SK-N-SH (cell line): ENCODE data around the gene PLEKHH1. TPM values are rescaled to one million over a fixed set of nuclear protein-coding genes. Genes with fewer than 3 reads are reported as not detected.

Experiments used
- CTCF ChIA-PET: fragments of 300-600, 350-600 bp; formaldehyde crosslinking; extraction: SDS; loops from one replicate; lab custom pipeline; 2021; lab: Yijun Ruan, JAX
- POLR2A ChIA-PET: fragments of 350-600 bp; sonication (Branson Sonifier 250); formaldehyde crosslinking; extraction: SDS; loops from one replicate; lab custom pipeline; 2020; ENCODE audit warnings: antibody characterized with exemption, inconsistent platforms; lab: Yijun Ruan, JAX
- DNase-seq: peaks from one replicate; pipeline ENCODE4 v3.0.0; 2012
- H2AFZ ChIP-seq: fragments of 200-600 bp; sonication (generic); 2 replicates; pipeline ENCODE4 v1.8.1; 2016; ENCODE audit warnings: antibody characterized with exemption, mild to moderate bottlenecking, low read depth
- H3F3A ChIP-seq: fragments of 200-600 bp; sonication (generic); replicated peaks from 2 replicates; pipeline ENCODE3; 2016; ENCODE audit warnings: antibody characterized with exemption, mild to moderate bottlenecking; ENCODE audit not compliant: insufficient read depth
- H3K27ac ChIP-seq, 2 experiments: fragments of 200-500 bp in 1 of 2; fragments of 200-600 bp in 1 of 2; sonication (Bioruptor generic) in 1 of 2; sonication (generic), shearing (Covaris generic) in 1 of 2; 2 replicates each; pipeline versions ENCODE4 v1.5.1 to v1.6.1; 2014 to 2016; ENCODE audit warnings: low read depth in 2 of 2, inconsistent platforms in 1 of 2, low read length in 1 of 2, mild to moderate bottlenecking in 1 of 2, mixed read lengths in 1 of 2
- H3K27me3 ChIP-seq: fragments of 200-600 bp; sonication (generic), shearing (Covaris generic); 2 replicates; pipeline ENCODE4 v1.6.1; 2016; ENCODE audit warnings: mixed run types; ENCODE audit not compliant: insufficient read depth
- H3K36me3 ChIP-seq, 2 experiments: fragments of 200-500 bp in 1 of 2; fragments of 200-600 bp in 1 of 2; sonication (Bioruptor generic) in 1 of 2; sonication (generic) in 1 of 2; replicated peaks in 1 of 2; 2 replicates each; pipeline versions ENCODE3 to v1.5.1; 2014 to 2016; ENCODE audit warnings: low read length in 1 of 2, mild to moderate bottlenecking in 1 of 2; ENCODE audit not compliant: insufficient read depth in 2 of 2, control insufficient read depth in 1 of 2
- H3K4me1 ChIP-seq, 2 experiments: fragments of 200-500 bp in 1 of 2; fragments of 200-600 bp in 1 of 2; sonication (Bioruptor generic) in 1 of 2; sonication (generic), shearing (Covaris generic) in 1 of 2; 2 replicates each; pipeline versions ENCODE4 v1.5.1 to v1.6.1; 2014 to 2016; ENCODE audit warnings: low read depth in 1 of 2, low read length in 1 of 2, mixed run types in 1 of 2; ENCODE audit not compliant: insufficient read depth in 2 of 2, control insufficient read depth in 1 of 2
- H3K4me2 ChIP-seq: fragments of 200-600 bp; sonication (generic), shearing (Covaris generic); 2 replicates; pipeline ENCODE4 v1.6.1; 2017; ENCODE audit warnings: mixed run types
- H3K4me3 ChIP-seq, 2 experiments: fragments of 200-500 bp in 1 of 2; fragments of 200-600 bp in 1 of 2; sonication (Bioruptor generic) in 1 of 2; sonication (generic), shearing (Covaris generic) in 1 of 2; 2 replicates each; pipeline versions ENCODE4 v1.5.1 to v1.8.1; 2014 to 2016; ENCODE audit warnings: low read depth in 2 of 2, inconsistent platforms in 1 of 2, low read length in 1 of 2, mild to moderate bottlenecking in 1 of 2, mixed read lengths in 1 of 2, moderate library complexity in 1 of 2
- H3K79me2 ChIP-seq: fragments of 200-600 bp; sonication (generic); 2 replicates; pipeline ENCODE4 v1.8.1; 2017; ENCODE audit warnings: mild to moderate bottlenecking; ENCODE audit not compliant: insufficient read depth
- H3K9ac ChIP-seq: fragments of 200-600 bp; sonication (generic); 2 replicates; pipeline ENCODE4 v1.6.1; 2017; ENCODE audit warnings: mixed run types
- H3K9me2 ChIP-seq: fragments of 200-600 bp; sonication (generic); 2 replicates; pipeline ENCODE4 v1.6.1; 2017; ENCODE audit warnings: mixed run types
- H3K9me3 ChIP-seq: fragments of 200-600 bp; sonication (generic); 2 replicates; pipeline ENCODE4 v1.6.1; 2017; ENCODE audit warnings: mixed run types, mild to moderate bottlenecking, moderate library complexity
- H4K20me1 ChIP-seq: fragments of 200-600 bp; sonication (generic); 2 replicates; pipeline ENCODE4 v1.6.1; 2017; ENCODE audit warnings: mild to moderate bottlenecking, mixed run types; ENCODE audit not compliant: insufficient read depth
- EP300 ChIP-seq, 2 experiments: IDR thresholded peaks; 2 replicates each; pipeline versions ENCODE4 v1.4.0 to v1.6.1; 2012; ENCODE audit warnings: borderline replicate concordance in 1 of 2, low read depth in 1 of 2, low read length in 1 of 2
- EZH2phosphoT487 ChIP-seq: fragments of 200-600 bp; sonication (generic); IDR thresholded peaks from 2 replicates; pipeline ENCODE4 v1.6.1; 2017; ENCODE audit warnings: low read depth, mixed run types, mild to moderate bottlenecking, antibody characterized with exemption, moderate library complexity, borderline replicate concordance
- JUND ChIP-seq: IDR thresholded peaks from 2 replicates; pipeline ENCODE4 v1.4.0; 2012
- MXI1 ChIP-seq: IDR thresholded peaks from 2 replicates; pipeline ENCODE4 v1.6.1; 2012; ENCODE audit warnings: mild to moderate bottlenecking, low read depth, low read length, improper control_type of control experiment
- NFIC ChIP-seq: IDR thresholded peaks from 2 replicates; pipeline ENCODE4 v1.4.0; 2012; ENCODE audit warnings: borderline replicate concordance
- POLR2AphosphoS5 ChIP-seq: IDR thresholded peaks from 2 replicates; pipeline ENCODE4 v1.6.1; 2012; ENCODE audit warnings: low read depth, low read length
- RCOR1 ChIP-seq: fragments of 150-350 bp; IDR thresholded peaks from 2 replicates; pipeline ENCODE4 v1.6.1; 2017; ENCODE audit warnings: antibody characterized with exemption, low read length
- RFX5 ChIP-seq: IDR thresholded peaks from 2 replicates; pipeline ENCODE4 v1.6.1; 2012; ENCODE audit warnings: mild to moderate bottlenecking, improper control_type of control experiment, low read length
- SIN3A ChIP-seq: IDR thresholded peaks from 2 replicates; pipeline ENCODE4 v1.6.1; 2012; ENCODE audit warnings: low read depth, mild to moderate bottlenecking, low read length, moderate library complexity, borderline replicate concordance
- TAF1 ChIP-seq: IDR thresholded peaks from 2 replicates; pipeline ENCODE4 v1.6.1; 2012; ENCODE audit warnings: low read depth, mild to moderate bottlenecking, low read length, moderate library complexity, borderline replicate concordance
- TCF12 ChIP-seq: IDR thresholded peaks from 2 replicates; pipeline ENCODE4 v1.4.0; 2012
- WGBS: methylation state at CpG from one replicate; pipeline ENCODE4 v1.1.6; 2017; ENCODE audit warnings: low lambda C conversion rate; 5-methylcytosine and 5-hydroxymethylcytosine counted together
- polyA plus RNA-seq, 3 experiments: library from polyadenylated mRNA; depleted of rRNA; stranded (reverse); fragments of >200 nt; gene quantifications; 2 replicates each; pipeline ENCODE4 v1.2.3, GENCODE V29; 2012
- TF ChIP-seq, protein P1 (sequence below): fragments of 150-350 bp; IDR thresholded peaks from 2 replicates; pipeline ENCODE4 v1.6.1; 2017; ENCODE audit warnings: antibody characterized with exemption, low read length, low read depth, borderline replicate concordance
- TF ChIP-seq, protein P2 (sequence below): IDR thresholded peaks from 2 replicates; pipeline ENCODE4 v1.4.0; 2012; ENCODE audit warnings: low read depth, borderline replicate concordance
- TF ChIP-seq, protein P3 (sequence below): IDR thresholded peaks from 2 replicates; pipeline ENCODE4 v1.6.1; 2012; ENCODE audit warnings: mild to moderate bottlenecking, low read depth, low read length, moderate library complexity
- TF ChIP-seq, protein P4 (sequence below): fragments of 150-350 bp; IDR thresholded peaks from 2 replicates; pipeline ENCODE4 v1.6.1; 2016; ENCODE audit warnings: mild to moderate bottlenecking, low read depth, low read length

PLEKHH1 gene
- polyA plus RNA-seq, 1 of the 3 experiments (the other 2 are of a cell fraction) = 1.6 TPM

DNA sequence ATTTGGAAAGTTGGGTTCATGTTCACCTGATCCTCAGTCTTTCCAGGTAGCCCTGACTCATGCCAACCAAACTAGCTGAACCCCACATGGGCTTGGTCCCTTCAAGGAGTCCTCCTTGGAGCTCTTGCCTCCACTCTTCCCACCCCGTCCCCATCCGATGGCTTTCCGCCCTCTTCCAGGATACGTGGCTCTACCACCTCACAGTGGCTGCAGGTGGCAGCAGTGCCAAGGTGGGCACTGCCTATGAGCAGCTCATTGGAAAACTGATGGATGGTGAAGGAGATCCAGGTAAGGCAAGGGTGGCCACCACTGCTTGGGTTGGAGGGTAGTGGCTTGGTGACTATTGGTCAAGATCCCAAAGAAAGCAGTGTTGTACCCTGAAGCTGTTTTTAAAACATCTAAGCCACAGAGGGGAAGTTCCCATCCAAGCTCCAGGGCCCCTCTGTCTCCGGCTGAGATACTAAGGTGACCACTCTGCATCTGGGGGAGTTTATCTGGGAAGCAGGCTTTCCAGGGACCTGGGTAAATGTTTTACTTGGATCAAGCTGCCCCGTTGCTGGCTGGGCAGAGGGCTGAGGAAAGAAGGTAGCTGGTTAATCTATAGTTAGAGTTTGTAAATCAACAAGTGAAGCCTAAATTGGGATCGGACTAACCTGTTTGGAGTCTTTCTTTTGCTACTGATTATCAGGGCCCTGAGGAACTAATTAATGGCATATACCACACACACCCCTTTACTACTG lies 43.3 kb downstream of the PLEKHH1 start:
- POLR2A ChIA-PET = no interaction called here
- Histone ChIP-seq H3F3A (no peaks in the 10 kb centered on the region), H3K9me3 (no peaks in the 10 kb centered on the region), H3K79me2 (no peaks in the 10 kb centered on the region), H2AFZ (no peak overlapping the region), H3K9ac (no peak overlapping the region), H3K36me3 (no peaks in the 10 kb centered on the region), H4K20me1 (no peaks in the 10 kb centered on the region), H3K4me2 (no peak overlapping the region)
- no peak for DNase-seq
- TF ChIP-seq EZH2phosphoT487 (no peak), SIN3A (no peak), POLR2AphosphoS5 (no peak), EP300 (IDR thresholded peaks at IDR 0.05; ENCODE audit: borderline replicate concordance in 1 of 2, low read depth in 1 of 2, low read length in 1 of 2) (no peak), RFX5 (no peak)
- TF ChIP-seq, protein P1, sequence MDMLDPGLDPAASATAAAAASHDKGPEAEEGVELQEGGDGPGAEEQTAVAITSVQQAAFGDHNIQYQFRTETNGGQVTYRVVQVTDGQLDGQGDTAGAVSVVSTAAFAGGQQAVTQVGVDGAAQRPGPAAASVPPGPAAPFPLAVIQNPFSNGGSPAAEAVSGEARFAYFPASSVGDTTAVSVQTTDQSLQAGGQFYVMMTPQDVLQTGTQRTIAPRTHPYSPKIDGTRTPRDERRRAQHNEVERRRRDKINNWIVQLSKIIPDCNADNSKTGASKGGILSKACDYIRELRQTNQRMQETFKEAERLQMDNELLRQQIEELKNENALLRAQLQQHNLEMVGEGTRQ = no peak
- TF ChIP-seq, protein P2, sequence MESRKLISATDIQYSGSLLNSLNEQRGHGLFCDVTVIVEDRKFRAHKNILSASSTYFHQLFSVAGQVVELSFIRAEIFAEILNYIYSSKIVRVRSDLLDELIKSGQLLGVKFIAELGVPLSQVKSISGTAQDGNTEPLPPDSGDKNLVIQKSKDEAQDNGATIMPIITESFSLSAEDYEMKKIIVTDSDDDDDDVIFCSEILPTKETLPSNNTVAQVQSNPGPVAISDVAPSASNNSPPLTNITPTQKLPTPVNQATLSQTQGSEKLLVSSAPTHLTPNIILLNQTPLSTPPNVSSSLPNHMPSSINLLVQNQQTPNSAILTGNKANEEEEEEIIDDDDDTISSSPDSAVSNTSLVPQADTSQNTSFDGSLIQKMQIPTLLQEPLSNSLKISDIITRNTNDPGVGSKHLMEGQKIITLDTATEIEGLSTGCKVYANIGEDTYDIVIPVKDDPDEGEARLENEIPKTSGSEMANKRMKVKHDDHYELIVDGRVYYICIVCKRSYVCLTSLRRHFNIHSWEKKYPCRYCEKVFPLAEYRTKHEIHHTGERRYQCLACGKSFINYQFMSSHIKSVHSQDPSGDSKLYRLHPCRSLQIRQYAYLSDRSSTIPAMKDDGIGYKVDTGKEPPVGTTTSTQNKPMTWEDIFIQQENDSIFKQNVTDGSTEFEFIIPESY = no peak
- TF ChIP-seq, all 33 proteins: peak for 0
- H3K4me1 ChIP-seq = no peaks in the 10 kb centered on the region; a peak in 1 of 4 replicates
- H3K27me3 ChIP-seq = no peaks in the 10 kb centered on the region
- WGBS = 83% methylated on average over 7 of the region's 7 CpGs
- H3K27ac ChIP-seq = no peak overlapping the region
- CTCF ChIA-PET = interaction anchor here (1.0 to 24.4 kb wide), 10 partner anchors 8 to 150 kb away, joined by 3 to 237 read pairs (median 4); partner anchors contain the start of genes ARG2 and RDH12
- H3K4me3 ChIP-seq = no peak overlapping the region
- no peaks in the 10 kb centered on the region for H3K9me2 ChIP-seq

DNA sequence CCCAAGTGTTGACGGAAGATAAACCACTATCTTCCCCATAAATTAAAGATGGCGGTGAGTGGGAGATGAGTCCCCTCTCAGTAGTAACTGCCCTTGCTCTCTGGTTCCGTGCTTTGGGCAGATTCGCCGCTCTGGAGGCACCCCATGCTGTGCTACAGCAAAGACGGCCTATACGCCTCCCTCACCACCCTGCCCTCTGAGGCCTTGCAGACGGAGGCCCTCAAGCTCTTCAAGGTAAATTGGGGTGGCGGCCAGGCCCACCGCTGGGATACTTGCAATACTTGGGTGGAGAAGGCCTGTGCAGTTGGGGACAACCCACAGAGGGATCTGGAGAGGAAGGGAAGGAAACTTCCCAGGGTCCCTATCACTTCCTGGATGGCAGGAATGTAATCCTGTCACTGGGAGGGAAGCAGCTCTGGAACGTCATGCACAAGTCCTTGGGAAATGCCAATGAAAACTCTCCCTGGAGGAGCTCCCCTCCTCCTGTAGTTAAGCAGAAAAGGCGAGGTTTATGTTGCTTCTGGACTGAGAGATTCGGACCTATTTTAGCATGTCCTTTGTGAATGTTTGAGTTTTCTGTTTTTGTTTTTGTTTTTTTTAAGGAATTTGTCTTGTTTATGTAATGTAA lies 44.2 kb downstream of the PLEKHH1 start:
- 83% methylated on average over 13 of the region's 13 CpGs for WGBS
- DNase-seq = no peak
- Histone ChIP-seq H3K9me3 (no peaks in the 10 kb centered on the region), H4K20me1 (no peaks in the 10 kb centered on the region), H2AFZ (no peak overlapping the region), H3K27ac (no peak overlapping the region), H3K27me3 (no peaks in the 10 kb centered on the region), H3K4me1 (no peaks in the 10 kb centered on the region; a peak in 1 of 4 replicates), H3K79me2 (no peaks in the 10 kb centered on the region), H3K36me3 (no peaks in the 10 kb centered on the region), H3F3A (no peaks in the 10 kb centered on the region), H3K9ac (no peak overlapping the region), H3K9me2 (no peaks in the 10 kb centered on the region), H3K4me2 (no peak overlapping the region), H3K4me3 (no peak overlapping the region)
- POLR2A ChIA-PET = no interaction called here
- TF ChIP-seq RCOR1 = no peak
- TF ChIP-seq, protein P3, sequence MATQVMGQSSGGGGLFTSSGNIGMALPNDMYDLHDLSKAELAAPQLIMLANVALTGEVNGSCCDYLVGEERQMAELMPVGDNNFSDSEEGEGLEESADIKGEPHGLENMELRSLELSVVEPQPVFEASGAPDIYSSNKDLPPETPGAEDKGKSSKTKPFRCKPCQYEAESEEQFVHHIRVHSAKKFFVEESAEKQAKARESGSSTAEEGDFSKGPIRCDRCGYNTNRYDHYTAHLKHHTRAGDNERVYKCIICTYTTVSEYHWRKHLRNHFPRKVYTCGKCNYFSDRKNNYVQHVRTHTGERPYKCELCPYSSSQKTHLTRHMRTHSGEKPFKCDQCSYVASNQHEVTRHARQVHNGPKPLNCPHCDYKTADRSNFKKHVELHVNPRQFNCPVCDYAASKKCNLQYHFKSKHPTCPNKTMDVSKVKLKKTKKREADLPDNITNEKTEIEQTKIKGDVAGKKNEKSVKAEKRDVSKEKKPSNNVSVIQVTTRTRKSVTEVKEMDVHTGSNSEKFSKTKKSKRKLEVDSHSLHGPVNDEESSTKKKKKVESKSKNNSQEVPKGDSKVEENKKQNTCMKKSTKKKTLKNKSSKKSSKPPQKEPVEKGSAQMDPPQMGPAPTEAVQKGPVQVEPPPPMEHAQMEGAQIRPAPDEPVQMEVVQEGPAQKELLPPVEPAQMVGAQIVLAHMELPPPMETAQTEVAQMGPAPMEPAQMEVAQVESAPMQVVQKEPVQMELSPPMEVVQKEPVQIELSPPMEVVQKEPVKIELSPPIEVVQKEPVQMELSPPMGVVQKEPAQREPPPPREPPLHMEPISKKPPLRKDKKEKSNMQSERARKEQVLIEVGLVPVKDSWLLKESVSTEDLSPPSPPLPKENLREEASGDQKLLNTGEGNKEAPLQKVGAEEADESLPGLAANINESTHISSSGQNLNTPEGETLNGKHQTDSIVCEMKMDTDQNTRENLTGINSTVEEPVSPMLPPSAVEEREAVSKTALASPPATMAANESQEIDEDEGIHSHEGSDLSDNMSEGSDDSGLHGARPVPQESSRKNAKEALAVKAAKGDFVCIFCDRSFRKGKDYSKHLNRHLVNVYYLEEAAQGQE = no peak
- no peak for TF ChIP-seq MXI1
- TF ChIP-seq TCF12 = no peak
- TF ChIP-seq NFIC = no peak
- TF ChIP-seq JUND = no peak
- TF ChIP-seq TAF1 = no peak
- TF ChIP-seq, protein P1 = no peak
- TF ChIP-seq, protein P4, sequence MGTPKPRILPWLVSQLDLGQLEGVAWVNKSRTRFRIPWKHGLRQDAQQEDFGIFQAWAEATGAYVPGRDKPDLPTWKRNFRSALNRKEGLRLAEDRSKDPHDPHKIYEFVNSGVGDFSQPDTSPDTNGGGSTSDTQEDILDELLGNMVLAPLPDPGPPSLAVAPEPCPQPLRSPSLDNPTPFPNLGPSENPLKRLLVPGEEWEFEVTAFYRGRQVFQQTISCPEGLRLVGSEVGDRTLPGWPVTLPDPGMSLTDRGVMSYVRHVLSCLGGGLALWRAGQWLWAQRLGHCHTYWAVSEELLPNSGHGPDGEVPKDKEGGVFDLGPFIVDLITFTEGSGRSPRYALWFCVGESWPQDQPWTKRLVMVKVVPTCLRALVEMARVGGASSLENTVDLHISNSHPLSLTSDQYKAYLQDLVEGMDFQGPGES = no peak
- CTCF ChIA-PET = interaction anchor here (1.2 to 24.4 kb wide), 8 partner anchors 7 to 151 kb away, joined by 3 to 237 read pairs (median 5); partner anchors contain the start of genes PIGH and RDH12
